Epithelial cell of esophagus (primary cell): ENCODE data around the gene PTPRT.

Experiments used
- DNase-seq: peaks from one replicate; pipeline ENCODE4 v3.0.0; 2010; ENCODE audit warnings: low read depth
- H3K4me3 ChIP-seq: 2 replicates; pipeline ENCODE4 v1.5.1; 2011; ENCODE audit warnings: mild to moderate bottlenecking, low read length, control low read depth
- TF ChIP-seq, protein P1 (sequence below): IDR thresholded peaks from 2 replicates; pipeline ENCODE4 v1.5.1; 2011; ENCODE audit warnings: low read depth, mild to moderate bottlenecking, low read length, control low read depth, inconsistent platforms; ENCODE audit not compliant: insufficient read depth; ENCODE audit errors: missing control alignments

The PTPRT gene

GRCh38 chr20:42360621-42361020 lies 829.1 kb downstream of the PTPRT start:
- no peak overlapping the region for H3K4me3 ChIP-seq
- DNase-seq = no peak
- TF ChIP-seq, protein P1, sequence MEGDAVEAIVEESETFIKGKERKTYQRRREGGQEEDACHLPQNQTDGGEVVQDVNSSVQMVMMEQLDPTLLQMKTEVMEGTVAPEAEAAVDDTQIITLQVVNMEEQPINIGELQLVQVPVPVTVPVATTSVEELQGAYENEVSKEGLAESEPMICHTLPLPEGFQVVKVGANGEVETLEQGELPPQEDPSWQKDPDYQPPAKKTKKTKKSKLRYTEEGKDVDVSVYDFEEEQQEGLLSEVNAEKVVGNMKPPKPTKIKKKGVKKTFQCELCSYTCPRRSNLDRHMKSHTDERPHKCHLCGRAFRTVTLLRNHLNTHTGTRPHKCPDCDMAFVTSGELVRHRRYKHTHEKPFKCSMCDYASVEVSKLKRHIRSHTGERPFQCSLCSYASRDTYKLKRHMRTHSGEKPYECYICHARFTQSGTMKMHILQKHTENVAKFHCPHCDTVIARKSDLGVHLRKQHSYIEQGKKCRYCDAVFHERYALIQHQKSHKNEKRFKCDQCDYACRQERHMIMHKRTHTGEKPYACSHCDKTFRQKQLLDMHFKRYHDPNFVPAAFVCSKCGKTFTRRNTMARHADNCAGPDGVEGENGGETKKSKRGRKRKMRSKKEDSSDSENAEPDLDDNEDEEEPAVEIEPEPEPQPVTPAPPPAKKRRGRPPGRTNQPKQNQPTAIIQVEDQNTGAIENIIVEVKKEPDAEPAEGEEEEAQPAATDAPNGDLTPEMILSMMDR = no peak

DNA sequence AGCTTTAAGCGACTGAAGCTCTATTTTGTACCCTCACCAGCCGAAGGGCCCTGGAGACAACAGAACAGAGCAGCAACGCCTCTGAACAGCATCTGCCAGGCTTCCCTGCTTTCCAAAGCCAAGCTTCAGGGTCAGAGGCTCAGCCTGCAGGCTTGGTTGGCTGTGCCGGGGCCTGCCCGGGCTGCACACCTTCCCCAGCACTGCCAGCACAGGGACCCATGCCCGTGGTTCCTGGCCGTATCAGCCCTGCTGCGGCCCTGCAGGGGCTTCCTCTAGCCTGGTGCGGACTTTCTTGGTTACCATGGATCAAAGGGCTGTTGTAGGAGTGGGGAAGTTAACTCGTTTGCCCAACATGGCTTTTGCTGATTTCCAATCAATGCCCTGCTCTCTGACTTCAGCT lies 830.1 kb downstream of the PTPRT start:
- no peak for DNase-seq
- H3K4me3 ChIP-seq = no peak overlapping the region
- TF ChIP-seq, protein P1 = no peak

DNA sequence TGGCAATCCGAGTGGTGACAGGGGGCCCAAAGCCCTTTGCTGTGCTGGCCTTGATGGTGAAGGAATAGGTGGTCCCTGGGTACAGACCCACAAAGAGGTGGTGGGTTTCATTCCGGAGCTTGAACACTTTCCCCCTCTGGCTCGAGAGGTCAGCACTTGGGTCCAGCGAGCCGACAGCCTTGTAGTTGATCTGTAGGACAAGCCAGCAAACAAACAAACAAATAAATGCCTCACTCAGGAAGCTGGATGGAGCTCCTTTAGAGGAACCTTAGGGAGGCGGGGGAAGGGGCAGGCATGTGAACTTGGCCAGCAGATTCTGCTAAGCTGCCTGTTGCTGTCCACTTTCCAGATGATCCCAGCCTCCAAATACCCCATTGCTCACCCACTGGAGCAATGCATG lies 837.6 kb downstream of the PTPRT start:
- no peak overlapping the region for H3K4me3 ChIP-seq
- DNase-seq = no peak
- TF ChIP-seq, protein P1 = no peak

- H3K4me3 ChIP-seq = no peak overlapping the region
- DNase-seq = no peak
- TF ChIP-seq, protein P1 = no peak
These were observed 839.2 kb downstream of the PTPRT start for GRCh38 chr20:42350521-42350920.

DNA sequence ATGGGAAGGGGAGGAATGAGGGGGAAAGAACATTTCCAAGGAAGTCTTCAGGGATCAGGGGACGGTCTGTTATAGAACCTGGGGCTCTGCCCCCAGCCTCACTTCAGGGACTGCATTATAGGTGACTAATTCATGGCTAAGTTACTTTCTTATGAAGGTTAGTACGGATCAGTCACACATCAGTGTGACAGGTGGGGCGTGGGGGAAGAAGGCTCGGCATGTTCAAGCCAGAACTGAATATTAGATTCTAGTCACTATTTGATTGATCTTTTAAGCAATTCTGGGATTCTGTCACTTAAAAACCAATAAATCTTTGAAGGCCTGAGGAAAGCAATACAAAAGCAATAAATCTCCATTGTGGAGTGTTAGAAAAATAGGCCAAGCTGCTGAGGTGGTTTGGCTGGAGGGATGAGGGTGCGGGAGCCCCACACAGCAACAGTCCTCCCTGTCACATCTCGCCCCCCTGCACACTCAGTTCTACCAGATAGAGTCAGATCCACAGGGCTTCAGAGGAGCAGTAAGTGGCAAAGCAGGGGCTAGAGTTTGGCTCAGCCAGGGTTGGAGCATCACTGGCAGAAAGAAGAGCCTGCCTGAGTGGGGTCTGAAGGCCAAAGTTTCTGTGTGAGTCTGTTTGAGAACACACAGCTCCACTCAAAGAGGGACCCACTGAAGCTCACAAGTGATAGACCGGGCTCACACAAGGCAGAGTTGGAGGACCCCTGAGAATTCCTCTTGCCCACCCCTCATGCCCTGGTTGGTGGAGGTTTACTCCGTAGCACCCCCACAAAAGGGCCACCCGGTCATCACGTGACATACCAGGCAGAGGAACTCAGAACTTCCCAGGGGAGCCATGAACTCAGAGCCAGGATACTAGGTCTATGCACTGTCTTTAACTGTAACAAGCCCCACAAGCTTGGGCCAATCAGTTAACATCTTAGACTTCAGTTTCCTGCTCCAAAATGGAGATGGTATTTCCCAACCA lies 843.2 kb downstream of the PTPRT start:
- DNase-seq = no peak
- H3K4me3 ChIP-seq = no peak overlapping the region
- TF ChIP-seq, protein P1 = no peak

- no peak overlapping the region for H3K4me3 ChIP-seq
- DNase-seq = no peak
- TF ChIP-seq, protein P1 = no peak
These were observed 848.1 kb downstream of the PTPRT start for GRCh38 chr20:42341654-42342053.
